Measurements from ENCODE around the gene P2RX5.
"Not testable (repeated sequence)": the region's sequence is repeated elsewhere in the genome, so short reads cannot be mapped to it uniquely, and the experiment has no call there.

P2RX5 gene

DNA sequence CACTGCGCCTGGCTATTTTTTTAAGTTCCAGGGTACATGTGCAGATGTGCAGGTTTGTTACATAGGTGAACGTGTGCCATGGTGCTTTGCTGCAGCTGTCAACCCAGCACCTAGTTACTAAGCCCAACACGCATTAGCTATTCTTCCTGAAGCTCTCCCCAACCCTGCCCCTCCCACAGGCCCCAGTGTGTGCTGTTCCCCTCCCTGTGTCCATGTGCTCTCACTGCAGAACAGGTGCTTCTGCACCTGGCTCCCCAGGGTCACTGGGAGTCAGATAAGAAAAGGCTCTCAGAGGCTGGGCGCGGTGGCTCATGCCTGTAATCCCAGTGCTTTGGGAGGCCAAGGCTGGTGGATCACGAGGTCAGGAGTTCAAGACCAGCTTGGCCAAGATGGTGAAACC lies 33.9 kb upstream of the P2RX5 start:
- peaks cover 29% of the 10 kb centered on the region for H3K4me1 ChIP-seq (ENCODE audit: insufficient read depth, low read length, poor library complexity, severe bottlenecking)
- peaks cover 9% of the 10 kb centered on the region for H4K20me1 ChIP-seq (ENCODE audit: insufficient read depth, low read length, poor library complexity, severe bottlenecking)
- H2AFZ ChIP-seq (ENCODE audit: low read length), result no peak overlapping the region

DNA sequence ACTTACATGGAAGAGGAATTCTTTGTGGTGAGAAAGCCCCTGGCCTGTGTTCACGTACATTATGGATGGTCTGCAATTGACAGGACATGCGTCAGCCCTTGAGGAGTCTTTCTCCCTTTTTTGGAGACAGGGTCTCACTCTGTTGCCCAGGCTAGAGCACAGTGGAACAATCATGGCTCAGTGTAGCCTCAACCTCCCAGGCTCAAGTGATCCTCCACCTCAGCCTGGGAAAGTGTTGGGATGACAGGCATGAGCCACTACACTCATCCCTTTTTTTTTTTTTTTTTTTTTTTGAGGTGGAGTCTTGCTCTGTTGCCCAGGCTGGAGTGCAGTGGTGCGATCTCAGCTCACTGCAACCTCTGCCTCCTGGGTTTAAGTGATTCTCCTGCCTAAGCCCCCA lies 32.1 kb upstream of the P2RX5 start:
- not testable (repeated sequence) for H3K9me3 ChIP-seq (ENCODE audit: insufficient read depth, low read depth, low read length); H3K36me3 ChIP-seq (ENCODE audit: insufficient read depth, low read length); H3K27me3 ChIP-seq (ENCODE audit: insufficient read depth, low read length, poor library complexity, severe bottlenecking); H3F3A ChIP-seq (ENCODE audit: low read depth); H3K9me2 ChIP-seq (replicated peaks; ENCODE audit: low read depth, low read length); H2AFZ ChIP-seq (ENCODE audit: low read length); H3K4me3 ChIP-seq (ENCODE audit: low read length, poor library complexity, severe bottlenecking)
- peaks cover 34% of the 10 kb centered on the region for H3K4me1 ChIP-seq (ENCODE audit: insufficient read depth, low read length, poor library complexity, severe bottlenecking)
- peak overlapping the region; percentile 97 for H3K4me2 ChIP-seq (ENCODE audit: low read depth, low read length, poor library complexity, severe bottlenecking)
- peaks cover 55% of the 10 kb centered on the region for H3K79me2 ChIP-seq (ENCODE audit: insufficient read depth, low read length)
- H4K20me1 ChIP-seq (ENCODE audit: insufficient read depth, low read length, poor library complexity, severe bottlenecking), result peaks cover 19% of the 10 kb centered on the region
- H3K9ac ChIP-seq (ENCODE audit: low read depth, low read length, poor library complexity, severe bottlenecking), result peak overlapping the region; percentile 15

More for the DNA sequence above, 33.9 kb upstream of the P2RX5 start:
- no peaks in the 10 kb centered on the region for H3F3A ChIP-seq (ENCODE audit: low read depth)
- H3K4me3 ChIP-seq (ENCODE audit: low read length, poor library complexity, severe bottlenecking), result no peak overlapping the region
- peaks cover 38% of the 10 kb centered on the region for H3K79me2 ChIP-seq (ENCODE audit: insufficient read depth, low read length)
- H3K9ac ChIP-seq (ENCODE audit: low read depth, low read length, poor library complexity, severe bottlenecking), result no peak overlapping the region
- no peaks in the 10 kb centered on the region for H3K9me3 ChIP-seq (ENCODE audit: insufficient read depth, low read depth, low read length)
- H3K36me3 ChIP-seq (ENCODE audit: insufficient read depth, low read length), result no peaks in the 10 kb centered on the region; the same call in 1 of the 2 replicates
- TF ChIP-seq EZH2phosphoT487 (IDR thresholded peaks at IDR 0.05; ENCODE audit: borderline replicate concordance) (no peak), CTCF (conservative IDR thresholded peaks at IDR 0.05; ENCODE audit: low read length) (no peak)
- H3K9me2 ChIP-seq (replicated peaks; ENCODE audit: low read depth, low read length), result no peaks in the 10 kb centered on the region
- H3K27me3 ChIP-seq (ENCODE audit: insufficient read depth, low read length, poor library complexity, severe bottlenecking), result no peaks in the 10 kb centered on the region
- H3K4me2 ChIP-seq (ENCODE audit: low read depth, low read length, poor library complexity, severe bottlenecking), result no peak overlapping the region

- H3K9me2 ChIP-seq (replicated peaks; ENCODE audit: low read depth, low read length), result no peaks in the 10 kb centered on the region
- peak overlapping the region; percentile 95 for H3K9ac ChIP-seq (ENCODE audit: low read depth, low read length, poor library complexity, severe bottlenecking)
- H3K27me3 ChIP-seq (ENCODE audit: insufficient read depth, low read length, poor library complexity, severe bottlenecking), result no peaks in the 10 kb centered on the region
Measured at GRCh38 chr17:3727041-3727440, 31.1 kb upstream of the P2RX5 start.

More at GRCh38 chr17:3727041-3727440, 31.1 kb upstream of the P2RX5 start:
- Histone ChIP-seq H4K20me1 (ENCODE audit: insufficient read depth, low read length, poor library complexity, severe bottlenecking) (peaks cover 19% of the 10 kb centered on the region), H3K4me3 (ENCODE audit: low read length, poor library complexity, severe bottlenecking) (peak overlapping the region; percentile 68), H3K4me2 (ENCODE audit: low read depth, low read length, poor library complexity, severe bottlenecking) (peak overlapping the region; percentile 97), H3K9me3 (ENCODE audit: insufficient read depth, low read depth, low read length) (no peaks in the 10 kb centered on the region), H3F3A (ENCODE audit: low read depth) (no peaks in the 10 kb centered on the region), H3K79me2 (ENCODE audit: insufficient read depth, low read length) (peaks cover 65% of the 10 kb centered on the region), H3K36me3 (ENCODE audit: insufficient read depth, low read length) (no peaks in the 10 kb centered on the region; the same call in 1 of the 2 replicates), H3K4me1 (ENCODE audit: insufficient read depth, low read length, poor library complexity, severe bottlenecking) (peaks cover 43% of the 10 kb centered on the region), H2AFZ (ENCODE audit: low read length) (no peak overlapping the region)
- TF ChIP-seq EZH2phosphoT487 (IDR thresholded peaks at IDR 0.05; ENCODE audit: borderline replicate concordance) (no peak), CTCF (conservative IDR thresholded peaks at IDR 0.05; ENCODE audit: low read length) (no peak)

All from Loucy (cell line).